Mesothelial cell of epicardium (in vitro differentiated cells): ENCODE measurements around the gene MRPS22. TPM values are rescaled to one million over a fixed set of nuclear protein-coding genes. Genes with fewer than 3 reads are reported as not detected.

Experiments
- DNase-seq, 2 experiments: peaks; one replicate each; pipeline ENCODE4 v3.0.0; 2021; ENCODE audit warnings: low spot score in 2 of 2; ENCODE audit not compliant: unreplicated experiment in 2 of 2
- H3K27ac Mint-ChIP-seq: 2 replicates; pipeline ENCODE4 v1.8.0; 2021; ENCODE audit warnings: mixed read lengths
- H3K27me3 Mint-ChIP-seq: 2 replicates; pipeline ENCODE4 v1.8.0; 2021; ENCODE audit warnings: low read depth, mixed read lengths
- H3K36me3 Mint-ChIP-seq: 2 replicates; pipeline ENCODE4 v1.8.0; 2021; ENCODE audit warnings: mixed read lengths
- H3K4me1 Mint-ChIP-seq: 2 replicates; pipeline ENCODE4 v1.8.0; 2021; ENCODE audit warnings: mixed read lengths
- H3K4me3 Mint-ChIP-seq: 2 replicates; pipeline ENCODE4 v1.8.0; 2021; ENCODE audit warnings: mild to moderate bottlenecking, moderate library complexity, mixed read lengths
- H3K9me3 Mint-ChIP-seq: 2 replicates; pipeline ENCODE4 v1.8.0; 2021; ENCODE audit warnings: mixed read lengths
- total RNA-seq: library from RNA; stranded (reverse); gene quantifications from 3 replicates; pipeline ENCODE4 v1.2.1, GENCODE V29; 2021
- TF ChIP-seq, protein P1 (sequence below): fragments of 200-600 bp; sonication (generic); IDR thresholded peaks from one replicate; pipeline ENCODE4 v1.5.0; 2021; ENCODE audit warnings: antibody characterized with exemption; ENCODE audit not compliant: unreplicated experiment

MRPS22 gene
- total RNA-seq, 1 donor from 2014 or later, result 34.2 TPM

GRCh38 chr3:139309061-139309591 lies 34.7 kb upstream of the MRPS22 start:
- Mint-ChIP-seq H3K4me1 (peaks cover 11% of the 10 kb centered on the region), H3K27ac (no peak overlapping the region), H3K4me3 (no peak overlapping the region), H3K9me3 (no peaks in the 10 kb centered on the region), H3K36me3 (no peaks in the 10 kb centered on the region), H3K27me3 (peaks cover 7% of the 10 kb centered on the region)
- no peak for DNase-seq
- TF ChIP-seq, protein P1, sequence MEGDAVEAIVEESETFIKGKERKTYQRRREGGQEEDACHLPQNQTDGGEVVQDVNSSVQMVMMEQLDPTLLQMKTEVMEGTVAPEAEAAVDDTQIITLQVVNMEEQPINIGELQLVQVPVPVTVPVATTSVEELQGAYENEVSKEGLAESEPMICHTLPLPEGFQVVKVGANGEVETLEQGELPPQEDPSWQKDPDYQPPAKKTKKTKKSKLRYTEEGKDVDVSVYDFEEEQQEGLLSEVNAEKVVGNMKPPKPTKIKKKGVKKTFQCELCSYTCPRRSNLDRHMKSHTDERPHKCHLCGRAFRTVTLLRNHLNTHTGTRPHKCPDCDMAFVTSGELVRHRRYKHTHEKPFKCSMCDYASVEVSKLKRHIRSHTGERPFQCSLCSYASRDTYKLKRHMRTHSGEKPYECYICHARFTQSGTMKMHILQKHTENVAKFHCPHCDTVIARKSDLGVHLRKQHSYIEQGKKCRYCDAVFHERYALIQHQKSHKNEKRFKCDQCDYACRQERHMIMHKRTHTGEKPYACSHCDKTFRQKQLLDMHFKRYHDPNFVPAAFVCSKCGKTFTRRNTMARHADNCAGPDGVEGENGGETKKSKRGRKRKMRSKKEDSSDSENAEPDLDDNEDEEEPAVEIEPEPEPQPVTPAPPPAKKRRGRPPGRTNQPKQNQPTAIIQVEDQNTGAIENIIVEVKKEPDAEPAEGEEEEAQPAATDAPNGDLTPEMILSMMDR, result no peak

- Mint-ChIP-seq H3K27ac (no peak overlapping the region), H3K4me3 (no peak overlapping the region), H3K9me3 (no peaks in the 10 kb centered on the region), H3K36me3 (no peaks in the 10 kb centered on the region), H3K4me1 (peaks cover 11% of the 10 kb centered on the region), H3K27me3 (peaks cover 11% of the 10 kb centered on the region)
- no peak for DNase-seq
- TF ChIP-seq, protein P1, result no peak
These were observed 33.9 kb upstream of the MRPS22 start for GRCh38 chr3:139309880-139310279.

GRCh38 chr3:139310474-139310933 lies 33.3 kb upstream of the MRPS22 start:
- H3K4me1 Mint-ChIP-seq, result peaks cover 11% of the 10 kb centered on the region
- TF ChIP-seq, protein P1, result no peak
- peaks cover 12% of the 10 kb centered on the region for H3K27me3 Mint-ChIP-seq
- H3K9me3 Mint-ChIP-seq, result no peaks in the 10 kb centered on the region
- H3K36me3 Mint-ChIP-seq, result no peaks in the 10 kb centered on the region
- H3K27ac Mint-ChIP-seq, result peak overlapping the region; percentile 61
- DNase-seq, result no peak
- H3K4me3 Mint-ChIP-seq, result no peak overlapping the region

DNA sequence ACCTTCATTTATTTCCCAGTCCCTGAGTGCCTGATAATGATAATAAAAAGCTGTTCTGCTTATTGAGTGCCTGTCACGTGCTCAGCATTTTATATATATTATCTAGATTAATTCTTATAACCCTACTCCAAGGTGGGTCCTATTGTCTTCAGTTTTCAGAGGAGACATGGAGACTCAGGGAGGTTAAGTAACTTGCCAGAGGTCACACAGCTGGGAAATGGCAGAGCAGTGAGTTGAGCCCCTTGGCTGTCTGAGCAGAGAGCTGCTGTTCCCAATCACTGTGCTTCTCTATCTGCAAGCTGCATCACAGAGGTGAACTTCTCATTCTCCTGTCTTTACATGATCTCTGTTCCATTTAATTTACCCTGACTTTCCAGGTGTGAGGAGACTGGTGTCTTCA lies 32.3 kb upstream of the MRPS22 start:
- Mint-ChIP-seq H3K9me3 (no peaks in the 10 kb centered on the region), H3K27ac (no peak overlapping the region), H3K27me3 (peaks cover 20% of the 10 kb centered on the region), H3K4me3 (no peak overlapping the region), H3K36me3 (no peaks in the 10 kb centered on the region), H3K4me1 (peaks cover 11% of the 10 kb centered on the region)
- TF ChIP-seq, protein P1, result no peak
- DNase-seq, result no peak

- DNase-seq, result no peak
- Mint-ChIP-seq H3K4me1 (peaks cover 13% of the 10 kb centered on the region), H3K9me3 (no peaks in the 10 kb centered on the region), H3K36me3 (no peaks in the 10 kb centered on the region), H3K27ac (no peak overlapping the region), H3K27me3 (peaks cover 24% of the 10 kb centered on the region), H3K4me3 (no peak overlapping the region)
- TF ChIP-seq, protein P1, result no peak
These were observed 31.4 kb upstream of the MRPS22 start for GRCh38 chr3:139312416-139312815.

GRCh38 chr3:139312959-139313358 lies 30.9 kb upstream of the MRPS22 start:
- H3K4me3 Mint-ChIP-seq, result no peak overlapping the region

More at GRCh38 chr3:139312959-139313358, 30.9 kb upstream of the MRPS22 start:
- Mint-ChIP-seq H3K4me1 (peaks cover 16% of the 10 kb centered on the region), H3K27ac (no peak overlapping the region), H3K9me3 (no peaks in the 10 kb centered on the region), H3K27me3 (peaks cover 26% of the 10 kb centered on the region), H3K36me3 (no peaks in the 10 kb centered on the region)
- no peak for DNase-seq
- TF ChIP-seq, protein P1, result no peak
